BLaER1 treated with 17β-estradiol and CSF1 and Interleukin-3, amounts not matched to agents 10 nM and 100 nM (cell line): ENCODE results near the gene RHOA.
"Not testable (repeated sequence)": the region's sequence is repeated elsewhere in the genome, so short reads cannot be mapped to it uniquely, and the experiment has no call there.

ENCODE experiments used
- H3K27ac ChIP-seq, 11 experiments: shearing (Covaris generic); formaldehyde crosslinking; 2 replicates each; pipeline ENCODE4 v1.8.1; 2022
- H3K27me3 ChIP-seq, 11 experiments: shearing (Covaris generic); formaldehyde crosslinking; 2 replicates each; pipeline ENCODE4 v1.8.1; 2022
- H3K36me3 ChIP-seq, 11 experiments: shearing (Covaris generic); formaldehyde crosslinking; 2 replicates each; pipeline ENCODE4 v1.8.1; 2022
- H3K4me1 ChIP-seq, 10 experiments: shearing (Covaris generic); formaldehyde crosslinking; 2 replicates each; pipeline ENCODE4 v1.8.1; 2022
- H3K4me2 ChIP-seq, 11 experiments: shearing (Covaris generic); formaldehyde crosslinking; 2 replicates each; pipeline ENCODE4 v1.8.1; 2022
- H3K4me3 ChIP-seq, 10 experiments: shearing (Covaris generic); formaldehyde crosslinking; 2 replicates each; pipeline ENCODE4 v1.8.1; 2022
- H3K9ac ChIP-seq, 11 experiments: shearing (Covaris generic); formaldehyde crosslinking; 2 replicates each; pipeline ENCODE4 v1.8.1; 2022
- H3K9me3 ChIP-seq, 11 experiments: shearing (Covaris generic); formaldehyde crosslinking; replicated peaks in 1 of 11; 2 replicates each; pipeline ENCODE4 v1.8.1; 2022
- H4K20me1 ChIP-seq, 11 experiments: shearing (Covaris generic); formaldehyde crosslinking; 2 replicates each; pipeline ENCODE4 v1.8.1; 2022
- Cebpa-rat ChIP-seq, 11 experiments: shearing (Covaris generic); IDR thresholded peaks; 2 replicates each; pipeline ENCODE4 v1.8.1; 2022

Gene RHOA

DNA sequence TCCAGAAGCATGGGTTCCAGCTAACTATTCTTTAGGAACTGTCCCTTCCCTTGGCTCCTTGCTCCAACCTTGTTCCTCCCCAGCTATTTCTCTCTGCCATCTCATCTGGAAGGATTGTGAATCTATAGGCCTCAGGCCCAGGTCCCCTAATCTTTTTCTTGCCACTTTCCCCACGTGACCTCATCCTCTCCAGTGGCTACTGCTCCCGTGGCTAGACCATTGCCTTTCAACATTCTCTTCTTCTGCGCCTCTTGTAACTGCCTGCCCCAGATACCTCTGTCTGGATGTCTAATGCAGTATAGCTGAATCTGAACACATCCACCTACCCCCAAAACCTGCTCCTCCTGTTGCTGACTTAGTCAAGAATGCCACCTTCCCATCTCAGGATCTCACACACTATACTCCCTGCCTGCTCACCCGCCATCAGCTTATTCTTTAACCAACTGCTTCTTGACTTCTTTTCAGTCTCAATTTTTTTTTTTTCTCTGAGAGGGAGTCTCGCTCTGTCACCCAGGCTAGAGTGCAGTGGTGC is 58.8 kb downstream of the RHOA start:
- H3K36me3 ChIP-seq = peaks cover 30 to 37% (median 35%) of the 10 kb centered on the region in 11 experiments
- H3K4me1 ChIP-seq = peaks cover 59 to 86% (median 84%) of the 10 kb centered on the region in 10 experiments
- peak overlapping the region in 2 of 10 experiments; percentile 39 to 46; a peak in 2 of 20 replicates for H3K4me3 ChIP-seq
- H3K9ac ChIP-seq = peak overlapping the region; percentile 70 to 98 (median 81)
- no peak for TF ChIP-seq Cebpa-rat (IDR thresholded peaks at IDR 0.05)
- H3K9me3 ChIP-seq = peaks cover 0 to 8% (median 0%) of the 10 kb centered on the region in 11 experiments; a peak in 3 of 22 replicates
- H4K20me1 ChIP-seq = peaks cover 13 to 29% (median 18%) of the 10 kb centered on the region in 11 experiments; a peak in 17 of 22 replicates
- H3K27me3 ChIP-seq = no peaks in the 10 kb centered on the region
- H3K4me2 ChIP-seq = peak overlapping the region; percentile 69 to 98 (median 88)
- H3K27ac ChIP-seq = peak overlapping the region; percentile 93 to 100 (median 97)

DNA sequence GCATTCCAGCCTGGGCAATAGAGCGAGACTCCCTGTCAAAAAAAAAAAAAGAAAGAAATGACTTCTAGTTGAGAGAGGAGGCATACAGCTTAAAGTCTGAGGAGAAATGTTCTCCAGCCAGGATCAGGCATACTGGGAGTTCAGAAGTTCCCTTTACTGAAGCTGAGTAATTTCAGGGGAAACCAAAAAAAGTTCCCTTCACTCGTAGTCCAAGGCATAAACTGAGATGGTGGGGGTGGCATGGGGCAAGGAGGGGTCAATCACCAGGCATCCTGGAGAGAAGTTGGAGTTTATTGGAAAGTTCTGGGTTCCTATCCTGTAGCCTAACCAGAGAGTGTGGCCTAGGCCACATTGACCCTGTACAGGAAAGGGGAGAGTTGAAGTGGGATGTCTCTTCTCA is 59.5 kb downstream of the RHOA start:
- Histone ChIP-seq H3K36me3 (peaks cover 24 to 33% (median 30%) of the 10 kb centered on the region in 11 experiments), H3K4me3 (peak overlapping the region in 8 of 10 experiments; percentile 0 to 46 (median 22); a peak in 9 of 20 replicates), H3K9ac (peak overlapping the region; percentile 70 to 98 (median 81)), H3K27me3 (no peaks in the 10 kb centered on the region), H3K9me3 (peaks cover 0 to 9% (median 0%) of the 10 kb centered on the region in 11 experiments; a peak in 3 of 22 replicates), H3K4me1 (peaks cover 64 to 93% (median 90%) of the 10 kb centered on the region in 10 experiments), H4K20me1 (peaks cover 7 to 22% (median 13%) of the 10 kb centered on the region in 11 experiments; a peak in 17 of 22 replicates), H3K4me2 (peak overlapping the region; percentile 69 to 98 (median 88)), H3K27ac (peak overlapping the region; percentile 93 to 100 (median 97))
- TF ChIP-seq Cebpa-rat (IDR thresholded peaks at IDR 0.05) = no peak

DNA sequence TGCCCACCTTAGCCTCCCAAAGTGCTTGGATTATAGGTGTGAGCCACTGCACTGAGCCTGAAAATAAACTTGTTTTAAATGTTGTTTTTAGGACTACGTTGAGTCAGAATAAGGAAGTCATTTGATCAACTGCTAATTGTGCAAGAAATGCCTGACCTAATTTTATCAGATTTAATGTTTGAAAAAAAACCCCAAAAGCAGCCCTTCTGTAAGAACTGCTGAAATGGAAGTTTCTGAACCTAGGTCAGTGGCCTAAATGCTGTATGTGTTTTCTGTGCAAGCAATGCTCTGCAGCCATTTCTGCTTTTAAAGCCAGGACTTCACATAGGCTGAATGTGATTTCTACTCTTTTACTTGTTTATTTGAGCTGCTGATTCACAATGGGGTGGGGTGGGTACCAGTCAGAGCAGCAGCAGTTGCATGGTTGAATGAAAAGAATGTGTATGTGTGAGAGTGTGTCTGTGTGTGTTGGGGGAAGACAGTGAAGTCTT is 60.2 kb downstream of the RHOA start:
- H4K20me1 ChIP-seq = peaks cover under 1 to 15% (median 6%) of the 10 kb centered on the region in 11 experiments; a peak in 11 of 22 replicates
- peak in 7 of 11 experiments; percentile 45 to 80 (median 68); a peak in 11 of 22 replicates for TF ChIP-seq Cebpa-rat (IDR thresholded peaks at IDR 0.05)
- peaks cover 16 to 26% (median 22%) of the 10 kb centered on the region in 11 experiments for H3K36me3 ChIP-seq
- H3K27me3 ChIP-seq = no peaks in the 10 kb centered on the region
- H3K9me3 ChIP-seq = peaks cover 0 to 9% (median 0%) of the 10 kb centered on the region in 11 experiments; a peak in 3 of 22 replicates
- peak overlapping the region; percentile 93 to 100 (median 97) for H3K27ac ChIP-seq
- H3K4me3 ChIP-seq = peak overlapping the region in 8 of 10 experiments; percentile 0 to 46 (median 22); a peak in 9 of 20 replicates
- H3K4me2 ChIP-seq = peak overlapping the region; percentile 69 to 98 (median 88)
- H3K4me1 ChIP-seq = peaks cover 64 to 100% (median 97%) of the 10 kb centered on the region in 10 experiments
- peak overlapping the region; percentile 70 to 98 (median 81) for H3K9ac ChIP-seq

DNA sequence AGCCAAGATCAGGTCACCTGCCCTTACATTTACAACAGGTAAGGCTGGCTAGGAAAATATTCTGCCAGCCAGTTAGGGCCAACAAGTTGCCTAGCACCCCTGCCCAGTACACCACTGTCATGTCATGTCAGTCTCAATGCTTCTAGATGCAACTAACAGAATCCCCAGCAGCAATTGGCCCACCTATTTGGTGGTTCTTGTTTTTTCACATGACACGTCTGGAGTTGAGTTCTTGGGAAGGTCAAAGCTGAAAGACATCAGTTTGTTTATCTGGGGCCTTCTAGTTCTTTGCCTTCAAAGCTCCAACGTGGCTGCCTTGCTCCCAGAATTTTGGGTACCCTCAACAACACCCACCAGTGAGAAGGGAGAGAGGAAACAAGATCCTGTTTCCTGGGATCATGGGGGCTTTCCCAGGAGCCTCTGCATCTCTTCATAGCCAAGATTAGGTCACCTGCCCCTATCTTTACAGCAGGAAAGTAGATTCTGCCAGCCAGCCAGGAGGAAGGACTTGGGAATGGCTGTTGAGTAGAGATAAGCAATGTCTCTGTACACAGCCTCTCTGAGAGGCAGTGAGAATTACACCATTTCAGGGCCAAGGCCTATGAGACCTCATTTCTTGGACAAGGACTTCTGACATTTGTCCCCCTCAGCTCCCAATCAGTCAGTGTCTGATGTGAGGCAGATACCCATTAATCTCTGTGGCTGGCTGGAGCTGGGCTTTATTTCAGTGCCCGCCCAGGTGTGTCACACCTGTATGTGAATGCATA is 62.2 kb downstream of the RHOA start:
- Histone ChIP-seq H3K4me1 (peaks cover 68 to 98% (median 95%) of the 10 kb centered on the region in 10 experiments), H4K20me1 (no peaks in the 10 kb centered on the region), H3K27ac (peak overlapping the region; percentile 93 to 100 (median 97)), H3K9me3 (peaks cover 0 to 9% (median 0%) of the 10 kb centered on the region in 11 experiments; a peak in 3 of 22 replicates), H3K4me3 (no peak overlapping the region; a peak in 1 of 20 replicates), H3K27me3 (no peaks in the 10 kb centered on the region), H3K9ac (peak overlapping the region in 10 of 11 experiments; percentile 2 to 98 (median 83); a peak in 13 of 22 replicates), H3K36me3 (peaks cover 0 to 5% (median 2%) of the 10 kb centered on the region in 11 experiments; a peak in 9 of 22 replicates), H3K4me2 (peak overlapping the region in 9 of 11 experiments; percentile 69 to 98 (median 90); a peak in 19 of 22 replicates)
- TF ChIP-seq Cebpa-rat (IDR thresholded peaks at IDR 0.05) = no peak

DNA sequence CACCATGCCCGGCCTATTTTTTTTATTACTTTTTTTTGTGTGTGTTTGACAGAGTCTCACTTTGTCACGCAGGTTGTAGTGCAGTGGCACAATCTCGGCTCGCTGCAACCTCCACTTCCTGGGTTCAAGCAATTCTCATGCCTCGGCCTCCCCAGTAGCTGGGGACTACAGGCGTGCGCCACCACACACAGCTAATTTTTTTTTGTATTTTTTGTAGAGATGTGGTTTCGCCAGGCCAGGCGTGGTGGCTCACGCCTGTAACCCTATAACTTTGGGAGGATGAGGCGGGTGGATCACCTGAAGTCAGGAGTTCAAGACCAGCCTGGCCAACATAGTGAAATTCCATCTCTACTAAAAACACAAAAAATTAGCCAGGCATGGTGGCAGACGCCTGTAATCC is 63.4 kb downstream of the RHOA start:
- peaks cover 80 to 98% (median 96%) of the 10 kb centered on the region in 10 experiments for H3K4me1 ChIP-seq
- not testable (repeated sequence) for H3K27me3 ChIP-seq, H3K4me3 ChIP-seq, H3K36me3 ChIP-seq, H4K20me1 ChIP-seq, H3K9me3 ChIP-seq
- H3K4me2 ChIP-seq = peak overlapping the region in 6 of 11 experiments; percentile 79 to 98 (median 93); a peak in 12 of 22 replicates
- peak overlapping the region; percentile 93 to 100 (median 97); a peak in 21 of 22 replicates for H3K27ac ChIP-seq
- peak overlapping the region in 6 of 11 experiments; percentile 79 to 98 (median 90); a peak in 6 of 22 replicates for H3K9ac ChIP-seq

DNA sequence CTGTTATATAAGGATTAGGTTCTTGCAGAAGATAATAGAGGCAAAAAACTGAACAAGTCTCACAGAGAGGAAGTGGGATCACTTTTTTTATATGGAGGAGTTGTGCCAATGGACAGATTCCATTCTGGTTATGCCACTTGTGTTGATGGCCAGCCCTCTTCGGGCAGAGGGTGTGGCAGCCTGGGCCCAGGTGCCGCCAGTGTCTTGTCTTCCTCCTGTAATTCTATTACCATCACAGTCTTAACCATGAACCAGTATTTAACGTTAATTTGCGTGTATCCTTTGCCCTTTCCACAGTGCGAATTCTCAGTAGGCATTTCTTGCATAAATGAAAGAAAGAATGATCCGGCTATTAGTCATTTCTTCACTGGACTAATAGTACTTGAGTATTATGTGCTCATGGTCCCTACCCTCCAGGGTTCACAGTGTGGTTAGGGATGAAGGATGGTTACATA is 65.0 kb downstream of the RHOA start:
- Histone ChIP-seq H3K4me2 (peak overlapping the region; percentile 79 to 98 (median 88)), H3K4me3 (no peak overlapping the region), H3K27ac (peak overlapping the region; percentile 93 to 100 (median 97)), H4K20me1 (no peaks in the 10 kb centered on the region), H3K9me3 (peaks cover 0 to 9% (median 0%) of the 10 kb centered on the region in 11 experiments; a peak in 3 of 22 replicates), H3K27me3 (no peaks in the 10 kb centered on the region), H3K36me3 (no peaks in the 10 kb centered on the region), H3K4me1 (peaks cover 81 to 98% (median 96%) of the 10 kb centered on the region in 10 experiments), H3K9ac (peak overlapping the region; percentile 79 to 98 (median 90))
- TF ChIP-seq Cebpa-rat (IDR thresholded peaks at IDR 0.05) = no peak

DNA sequence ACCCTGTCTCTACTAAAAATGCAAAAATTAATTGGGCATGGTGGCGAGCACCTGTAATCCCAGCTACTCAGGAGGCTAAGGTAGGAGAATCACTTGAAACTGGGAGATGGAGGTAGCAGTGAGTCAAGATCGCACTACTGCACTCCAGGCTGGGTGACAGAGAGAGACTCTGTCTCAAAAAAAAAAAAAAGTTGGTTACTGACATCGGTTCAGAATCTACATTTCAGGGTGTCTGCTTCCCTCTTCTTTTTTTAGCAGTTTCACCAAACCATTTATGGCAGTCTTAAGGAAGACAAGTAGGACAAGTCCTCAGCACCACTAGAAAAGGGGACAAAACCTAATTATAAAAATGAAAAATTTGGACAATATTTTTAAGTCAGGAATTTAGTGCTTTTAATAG is 68.6 kb downstream of the RHOA start:
- no peak for TF ChIP-seq Cebpa-rat (IDR thresholded peaks at IDR 0.05)
- Histone ChIP-seq H3K4me3 (peak overlapping the region in 3 of 10 experiments; percentile 14 to 39 (median 19); a peak in 2 of 20 replicates), H3K4me2 (peak overlapping the region; percentile 79 to 98 (median 88)), H3K9ac (peak overlapping the region; percentile 85 to 98 (median 91); a peak in 21 of 22 replicates), H3K27ac (peak overlapping the region; percentile 93 to 100 (median 97)), H4K20me1 (peaks cover 0 to 7% (median 0%) of the 10 kb centered on the region in 11 experiments; a peak in 7 of 22 replicates), H3K27me3 (no peaks in the 10 kb centered on the region), H3K4me1 (peaks cover 74 to 91% (median 86%) of the 10 kb centered on the region in 10 experiments), H3K9me3 (peaks cover 0 to 3% (median 0%) of the 10 kb centered on the region in 11 experiments; a peak in 3 of 22 replicates), H3K36me3 (peaks cover 0 to 6% (median 0%) of the 10 kb centered on the region in 11 experiments; a peak in 5 of 22 replicates)

DNA sequence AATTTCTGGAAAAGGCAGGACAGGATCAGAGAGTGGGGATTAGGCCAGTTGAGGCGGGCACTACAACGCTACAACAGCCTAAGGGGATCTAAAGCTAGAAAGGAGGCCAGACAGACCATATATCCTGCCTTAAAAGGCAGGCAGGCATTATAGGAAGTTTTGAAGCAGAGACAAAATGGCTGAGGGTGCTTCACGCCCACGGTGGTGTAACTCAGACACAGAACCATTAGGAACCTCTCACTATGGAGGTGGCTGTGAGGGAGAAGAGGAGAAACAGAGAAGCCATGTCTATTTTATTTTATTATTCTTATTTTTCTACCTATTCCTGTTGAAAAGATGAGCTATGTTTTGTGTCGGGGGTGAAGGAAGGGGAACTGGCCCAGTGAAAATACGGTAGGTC is 69.8 kb downstream of the RHOA start:
- peak overlapping the region; percentile 93 to 100 (median 97) for H3K27ac ChIP-seq
- H3K36me3 ChIP-seq = peaks cover 6 to 18% (median 8%) of the 10 kb centered on the region in 11 experiments
- no peak for TF ChIP-seq Cebpa-rat (IDR thresholded peaks at IDR 0.05)
- H3K9me3 ChIP-seq = no peaks in the 10 kb centered on the region
- peaks cover 74 to 87% (median 82%) of the 10 kb centered on the region in 10 experiments for H3K4me1 ChIP-seq
- no peak overlapping the region; a peak in 1 of 20 replicates for H3K4me3 ChIP-seq
- peak overlapping the region; percentile 85 to 98 (median 91); a peak in 21 of 22 replicates for H3K9ac ChIP-seq
- H3K27me3 ChIP-seq = no peaks in the 10 kb centered on the region
- peaks cover 1 to 19% (median 10%) of the 10 kb centered on the region in 11 experiments; a peak in 14 of 22 replicates for H4K20me1 ChIP-seq
- H3K4me2 ChIP-seq = peak overlapping the region; percentile 79 to 98 (median 88)
